ENCODE results near the gene YWHAQ. TPM values are rescaled to one million over a fixed set of nuclear protein-coding genes. Genes with fewer than 3 reads are reported as not detected.

YWHAQ gene
- total and polyA plus RNA-seq, 9 of the 15 experiments (the other 6 are each of a cell fraction or from before 2014, with no cell fraction given) = 63.1 to 359 (median 203) TPM

DNA sequence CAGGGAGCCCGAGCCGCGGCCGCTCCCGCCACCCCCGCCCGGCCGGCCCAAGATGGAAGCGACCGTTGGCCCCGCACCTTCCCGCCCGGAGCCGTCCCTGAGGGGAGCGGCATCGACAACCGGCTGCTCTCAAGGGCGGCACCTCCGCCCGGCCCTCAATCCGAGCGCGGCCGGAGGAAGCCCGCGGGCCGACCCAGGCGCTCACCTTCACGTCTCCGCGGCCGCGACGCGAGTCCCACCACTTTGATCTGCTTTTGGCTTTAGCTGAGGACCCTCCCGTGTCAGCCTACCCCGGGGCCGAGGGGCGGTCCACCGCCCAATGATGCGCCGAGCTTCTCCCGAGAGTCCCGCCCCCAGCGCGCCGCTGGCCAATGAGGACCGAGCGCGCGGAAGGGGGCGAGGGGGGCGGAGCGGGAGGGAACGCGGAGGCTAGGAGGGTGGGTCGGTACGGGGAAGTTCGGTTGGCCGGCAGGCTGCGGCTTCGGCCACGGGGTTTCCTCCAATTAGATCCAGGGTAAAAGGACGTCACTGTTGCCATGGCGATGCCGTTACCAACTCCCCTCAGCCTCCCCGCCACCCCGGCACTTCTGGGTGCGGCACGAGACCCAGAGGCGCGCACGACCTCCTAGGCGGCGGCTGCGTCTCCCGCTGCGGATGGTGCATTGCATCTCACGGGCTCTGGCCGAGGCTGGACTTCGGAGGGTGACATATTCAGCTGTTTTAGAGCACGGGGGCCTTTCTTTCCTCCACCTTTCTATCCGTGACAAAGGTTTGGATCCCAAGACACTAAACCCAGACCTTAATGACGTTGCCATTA is at the start of gene YWHAQ (continued):
- TF ChIP-seq, protein P1, sequence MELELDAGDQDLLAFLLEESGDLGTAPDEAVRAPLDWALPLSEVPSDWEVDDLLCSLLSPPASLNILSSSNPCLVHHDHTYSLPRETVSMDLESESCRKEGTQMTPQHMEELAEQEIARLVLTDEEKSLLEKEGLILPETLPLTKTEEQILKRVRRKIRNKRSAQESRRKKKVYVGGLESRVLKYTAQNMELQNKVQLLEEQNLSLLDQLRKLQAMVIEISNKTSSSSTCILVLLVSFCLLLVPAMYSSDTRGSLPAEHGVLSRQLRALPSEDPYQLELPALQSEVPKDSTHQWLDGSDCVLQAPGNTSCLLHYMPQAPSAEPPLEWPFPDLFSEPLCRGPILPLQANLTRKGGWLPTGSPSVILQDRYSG (tag; conservative IDR thresholded peaks at IDR 0.05; ENCODE audit: low read depth) = no peak
- TF ChIP-seq KLF16 (IDR thresholded peaks at IDR 0.05) (no peak), ZNF217 (CRISPR knock-in tag; IDR thresholded peaks at IDR 0.05) (no peak), NR2C1 (IDR thresholded peaks at IDR 0.05) (no peak), NR2C1 (tag; IDR thresholded peaks at IDR 0.05) (no peak), FOSL1 (tag; conservative IDR thresholded peaks at IDR 0.05) (peak; percentile 54), KDM2B (CRISPR knock-in tag; IDR thresholded peaks at IDR 0.05) (no peak), NFE2 (IDR thresholded peaks at IDR 0.05; ENCODE audit: low read depth) (no peak), HNRNPLL (IDR thresholded peaks at IDR 0.05; ENCODE audit: low read depth, low read length, poor library complexity, severe bottlenecking) (peak; percentile 36), RAD51 (IDR thresholded peaks at IDR 0.05; ENCODE audit: borderline replicate concordance, low read depth) (peak; percentile 27; the same call in 1 of the 2 replicates), NBN (IDR thresholded peaks at IDR 0.05; ENCODE audit: low read depth) (peak; percentile 48; the same call in 1 of the 2 replicates), POLR3G (IDR thresholded peaks at IDR 0.05; ENCODE audit: extremely low read depth, insufficient read length, insufficient replicate concordance) (no peak), ZBTB8A (IDR thresholded peaks at IDR 0.05; ENCODE audit: partially characterized antibody) (no peak), GABPA (tag; conservative IDR thresholded peaks at IDR 0.05; ENCODE audit: low read depth) (peak; percentile 52; the same call in 1 of the 2 replicates), ZNF24 (IDR thresholded peaks at IDR 0.05) (peak; percentile 72), ESRRA (IDR thresholded peaks at IDR 0.05; ENCODE audit: borderline replicate concordance, low read depth) (peak; percentile 70; the same call in 1 of the 2 replicates), THRA (IDR thresholded peaks at IDR 0.05) (no peak), ETV5 (CRISPR knock-in tag; IDR thresholded peaks at IDR 0.05; ENCODE audit: low read depth) (no peak), CBX5 (IDR thresholded peaks at IDR 0.05; ENCODE audit: borderline replicate concordance, low read depth) (peak; percentile 94)
- TF ChIP-seq, protein P2, sequence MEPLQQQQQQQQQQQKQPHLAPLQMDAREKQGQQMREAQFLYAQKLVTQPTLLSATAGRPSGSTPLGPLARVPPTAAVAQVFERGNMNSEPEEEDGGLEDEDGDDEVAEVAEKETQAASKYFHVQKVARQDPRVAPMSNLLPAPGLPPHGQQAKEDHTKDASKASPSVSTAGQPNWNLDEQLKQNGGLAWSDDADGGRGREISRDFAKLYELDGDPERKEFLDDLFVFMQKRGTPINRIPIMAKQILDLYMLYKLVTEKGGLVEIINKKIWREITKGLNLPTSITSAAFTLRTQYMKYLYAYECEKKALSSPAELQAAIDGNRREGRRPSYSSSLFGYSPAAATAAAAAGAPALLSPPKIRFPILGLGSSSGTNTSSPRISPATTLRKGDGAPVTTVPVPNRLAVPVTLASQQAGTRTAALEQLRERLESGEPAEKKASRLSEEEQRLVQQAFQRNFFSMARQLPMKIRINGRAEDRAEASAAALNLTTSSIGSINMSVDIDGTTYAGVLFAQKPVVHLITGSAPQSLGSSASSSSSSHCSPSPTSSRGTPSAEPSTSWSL (CRISPR knock-in tag; IDR thresholded peaks at IDR 0.05; ENCODE audit: borderline replicate concordance) = no peak
- TF ChIP-seq, protein P3, sequence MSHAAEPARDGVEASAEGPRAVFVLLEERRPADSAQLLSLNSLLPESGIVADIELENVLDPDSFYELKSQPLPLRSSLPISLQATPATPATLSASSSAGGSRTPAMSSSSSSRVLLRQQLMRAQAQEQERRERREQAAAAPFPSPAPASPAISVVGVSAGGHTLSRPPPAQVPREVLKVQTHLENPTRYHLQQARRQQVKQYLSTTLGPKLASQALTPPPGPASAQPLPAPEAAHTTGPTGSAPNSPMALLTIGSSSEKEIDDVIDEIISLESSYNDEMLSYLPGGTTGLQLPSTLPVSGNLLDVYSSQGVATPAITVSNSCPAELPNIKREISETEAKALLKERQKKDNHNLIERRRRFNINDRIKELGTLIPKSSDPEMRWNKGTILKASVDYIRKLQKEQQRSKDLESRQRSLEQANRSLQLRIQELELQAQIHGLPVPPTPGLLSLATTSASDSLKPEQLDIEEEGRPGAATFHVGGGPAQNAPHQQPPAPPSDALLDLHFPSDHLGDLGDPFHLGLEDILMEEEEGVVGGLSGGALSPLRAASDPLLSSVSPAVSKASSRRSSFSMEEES (CRISPR knock-in tag; IDR thresholded peaks at IDR 0.05) = no peak
- TF ChIP-seq, protein P4, sequence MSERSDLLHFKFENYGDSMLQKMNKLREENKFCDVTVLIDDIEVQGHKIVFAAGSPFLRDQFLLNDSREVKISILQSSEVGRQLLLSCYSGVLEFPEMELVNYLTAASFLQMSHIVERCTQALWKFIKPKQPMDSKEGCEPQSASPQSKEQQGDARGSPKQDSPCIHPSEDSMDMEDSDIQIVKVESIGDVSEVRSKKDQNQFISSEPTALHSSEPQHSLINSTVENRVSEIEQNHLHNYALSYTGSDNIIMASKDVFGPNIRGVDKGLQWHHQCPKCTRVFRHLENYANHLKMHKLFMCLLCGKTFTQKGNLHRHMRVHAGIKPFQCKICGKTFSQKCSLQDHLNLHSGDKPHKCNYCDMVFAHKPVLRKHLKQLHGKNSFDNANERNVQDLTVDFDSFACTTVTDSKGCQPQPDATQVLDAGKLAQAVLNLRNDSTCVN (CRISPR knock-in tag; IDR thresholded peaks at IDR 0.05) = no peak

Data from K562 (cell line).